Measurements from ENCODE around the gene ALPK3. TPM values are rescaled to one million over a fixed set of nuclear protein-coding genes. Genes with fewer than 3 reads are reported as not detected.
A peak's percentile ranks its signal among the peaks of the same experiment; 100 is the strongest.

ALPK3 gene
- total RNA-seq, 4 donors from 2014 or later = 0.42 to 1.4 (median 0.46) TPM

GRCh38 chr15:84910928-84911623 lies 93.9 kb downstream of the ALPK3 start:
- H3K4me3 ChIP-seq (ENCODE audit: low read depth, poor library complexity, severe bottlenecking) = no peak overlapping the region
- intact Hi-C loops (cut with DNase I; ENCODE audit: low total_unique reads) = no loop called here
- no peak for DNase-seq (ENCODE audit: low spot score in 2 of 2)
- TF ChIP-seq CTCF (IDR thresholded peaks at IDR 0.05) (no peak), POLR2A (IDR thresholded peaks at IDR 0.05) (no peak)
- 83 to 95% methylated on average over 17 of the region's 17 CpGs for WGBS, 2 donors

GRCh38 chr15:84911879-84912660 lies 94.9 kb downstream of the ALPK3 start:
- intact Hi-C loops (cut with DNase I; ENCODE audit: low total_unique reads) = no loop called here
- TF ChIP-seq POLR2A (IDR thresholded peaks at IDR 0.05) = no peak
- no peak for TF ChIP-seq CTCF (IDR thresholded peaks at IDR 0.05)
- WGBS, 2 donors = 33 to 42% methylated on average over 6 of the region's 6 CpGs
- peak; percentile 86 to 95 for DNase-seq (ENCODE audit: low spot score in 2 of 2)
- no peak overlapping the region for H3K4me3 ChIP-seq (ENCODE audit: low read depth, poor library complexity, severe bottlenecking)

GRCh38 chr15:84913360-84913723 lies 96.2 kb downstream of the ALPK3 start:
- intact Hi-C loops (cut with DNase I; ENCODE audit: low total_unique reads) = no loop called here
- H3K4me3 ChIP-seq (ENCODE audit: low read depth, poor library complexity, severe bottlenecking) = no peak overlapping the region
- no peak for DNase-seq (ENCODE audit: low spot score in 2 of 2)
- WGBS, 2 donors = 65 to 79% methylated on average over 2 of the region's 2 CpGs
- no peak for TF ChIP-seq CTCF (IDR thresholded peaks at IDR 0.05)
- no peak for TF ChIP-seq POLR2A (IDR thresholded peaks at IDR 0.05)

GRCh38 chr15:84914351-84914750 lies 97.2 kb downstream of the ALPK3 start:
- no peak overlapping the region for H3K4me3 ChIP-seq (ENCODE audit: low read depth, poor library complexity, severe bottlenecking)
- WGBS, 2 donors = 73 to 78% methylated on average over 5 of the region's 5 CpGs
- no peak for DNase-seq (ENCODE audit: low spot score in 2 of 2)
- TF ChIP-seq POLR2A (IDR thresholded peaks at IDR 0.05) (no peak), CTCF (IDR thresholded peaks at IDR 0.05) (no peak)
- intact Hi-C loops (cut with DNase I; ENCODE audit: low total_unique reads) = no loop called here

- WGBS, 2 donors = 34 to 42% methylated on average over 12 of the region's 12 CpGs
- peak; percentile 86 to 94 for DNase-seq (ENCODE audit: low spot score in 2 of 2)
- no peak for TF ChIP-seq POLR2A (IDR thresholded peaks at IDR 0.05)
- peak in 1 of 3 donors; percentile 87 for TF ChIP-seq CTCF (IDR thresholded peaks at IDR 0.05)
- no peak overlapping the region for H3K4me3 ChIP-seq (ENCODE audit: low read depth, poor library complexity, severe bottlenecking)
- intact Hi-C loops (cut with DNase I; ENCODE audit: low total_unique reads) = no loop called here
These were observed 97.9 kb downstream of the ALPK3 start for GRCh38 chr15:84914909-84915605.

All from lower leg skin (tissue), 4 donors.